ENCODE results near the gene NUBP1.

NUBP1 gene

GRCh38 chr16:10813099-10813455 is 69.4 kb downstream of the NUBP1 start:
- H3K4me3 ChIP-seq (ENCODE audit: low read depth, low read length), result no peak overlapping the region
- DNase-seq (ENCODE audit: low read depth), result no peak
- TF ChIP-seq CTCF (IDR thresholded peaks at IDR 0.05; ENCODE audit: low read depth, low read length, missing control alignments), result no peak

GRCh38 chr16:10817514-10817913 is 73.9 kb downstream of the NUBP1 start:
- H3K4me3 ChIP-seq (ENCODE audit: low read depth, low read length), result no peak overlapping the region
- no peak for TF ChIP-seq CTCF (IDR thresholded peaks at IDR 0.05; ENCODE audit: low read depth, low read length, missing control alignments)
- no peak for DNase-seq (ENCODE audit: low read depth)

- no peak within 1 kb of the TSS for H3K4me3 ChIP-seq (ENCODE audit: low read depth, low read length)
- DNase-seq (ENCODE audit: low read depth), result no peak
- TF ChIP-seq CTCF (IDR thresholded peaks at IDR 0.05; ENCODE audit: low read depth, low read length, missing control alignments), result no peak
Measured at GRCh38 chr16:10817963-10818941, 74.6 kb downstream of the NUBP1 start, which contains the start of gene TVP23A. Gene TVP23A (minus strand): TSS chr16:10818794. CDS start chr16:10818493, 301 bp downstream.

Data from GM12864 (cell line).